GM21423 (cell line): ENCODE results near the gene RASSF3.
"Not testable (repeated sequence)": the region's sequence is repeated elsewhere in the genome, so short reads cannot be mapped to it uniquely, and the experiment has no call there.

Experiments
- ATAC-seq: cut with Tn5 transposase; IDR thresholded peaks from one replicate; pipeline ENCODE4 v1.9.1; 2021; ENCODE audit warnings: mild to moderate bottlenecking, moderate library complexity; ENCODE audit not compliant: unreplicated experiment

Gene RASSF3

GRCh38 chr12:64688219-64688618 is 77.9 kb downstream of the RASSF3 start:
- ATAC-seq = no peak

GRCh38 chr12:64688715-64689114 is 78.4 kb downstream of the RASSF3 start:
- ATAC-seq = no peak

- ATAC-seq = not testable (repeated sequence)
Observed at GRCh38 chr12:64690236-64690635, 79.9 kb downstream of the RASSF3 start.

GRCh38 chr12:64691227-64691794 is 81.0 kb downstream of the RASSF3 start:
- no peak for ATAC-seq

- no peak for ATAC-seq
Observed at GRCh38 chr12:64691795-64692583, 81.7 kb downstream of the RASSF3 start.

- ATAC-seq = no peak
Observed at GRCh38 chr12:64694130-64695040, 84.1 kb downstream of the RASSF3 start.

- ATAC-seq = no peak
Observed at GRCh38 chr12:64695550-64695949, 85.3 kb downstream of the RASSF3 start.

- ATAC-seq = no peak
Observed at GRCh38 chr12:64696080-64696741, 85.9 kb downstream of the RASSF3 start.

GRCh38 chr12:64699504-64700115 is 89.3 kb downstream of the RASSF3 start:
- ATAC-seq = no peak

- no peak for ATAC-seq
Observed at GRCh38 chr12:64700532-64700931, 90.2 kb downstream of the RASSF3 start.

- no peak for ATAC-seq
Observed at GRCh38 chr12:64701283-64701682, 91.0 kb downstream of the RASSF3 start.

GRCh38 chr12:64706306-64706705 is 96.0 kb downstream of the RASSF3 start:
- ATAC-seq = no peak

- no peak for ATAC-seq
Observed at GRCh38 chr12:64706857-64707256, 96.6 kb downstream of the RASSF3 start.

GRCh38 chr12:64707362-64707761 is 97.1 kb downstream of the RASSF3 start:
- no peak for ATAC-seq

- ATAC-seq = no peak
Observed at GRCh38 chr12:64707926-64708325, 97.6 kb downstream of the RASSF3 start.

GRCh38 chr12:64709429-64709828 is 99.1 kb downstream of the RASSF3 start:
- ATAC-seq = no peak

- ATAC-seq = no peak
Observed at GRCh38 chr12:64713376-64713775, 103.1 kb downstream of the RASSF3 start.

- peak; percentile 58 for ATAC-seq
Observed at GRCh38 chr12:64714551-64714968, 104.3 kb downstream of the RASSF3 start.

- ATAC-seq = no peak
Observed at GRCh38 chr12:64716371-64716770, 106.1 kb downstream of the RASSF3 start.

- no peak for ATAC-seq
Observed at GRCh38 chr12:64716839-64717455, 106.7 kb downstream of the RASSF3 start.
